Thyroid gland (tissue), 4 donors: Measurements from ENCODE around the gene HCK.

ENCODE experiments used
- CTCF ChIP-seq, 6 experiments: fragments of 200-600 bp in 3 of 6; fragments of 450-650 bp in 3 of 6; sonication (generic) in 3 of 6; IDR thresholded peaks; one replicate each; pipeline ENCODE4 v1.5.1; 2016 to 2019; ENCODE audit warnings: antibody characterized with exemption in 6 of 6, mild to moderate bottlenecking in 2 of 6, inconsistent platforms in 1 of 6, moderate library complexity in 1 of 6
- POLR2A ChIP-seq, 2 donors: fragments of 450-650 bp; IDR thresholded peaks; one replicate each; pipeline ENCODE4 v1.6.1; 2017; ENCODE audit warnings: antibody characterized with exemption in 2 of 2, mild to moderate bottlenecking in 2 of 2, moderate library complexity in 1 of 2

- TF ChIP-seq CTCF (IDR thresholded peaks at IDR 0.05) (no peak), POLR2A (IDR thresholded peaks at IDR 0.05) (no peak)
Measured at GRCh38 chr20:32067234-32067821, 15.3 kb downstream of the HCK start.
